HepG2 (cell line): ENCODE measurements around the gene MMP23B. TPM values are rescaled to one million over a fixed set of nuclear protein-coding genes. Genes with fewer than 3 reads are reported as not detected.
A peak's percentile ranks its signal among the peaks of the same experiment; 100 is the strongest.

ENCODE experiments used
- ATAC-seq: fragments of 200-7000 bp; cut with Tn5 transposase; 3 replicates; pipeline ENCODE4 v1.9.1; 2020; ENCODE audit warnings: mild to moderate bottlenecking, moderate library complexity
- BruUV-seq: library from RNA; stranded (reverse); fragments of 400-500 nt; replicated peaks from 2 replicates; lab custom pipeline; 2021; lab: Mats Ljungman, UMichigan
- CTCF ChIA-PET: fragments of 300-600 bp; formaldehyde crosslinking; extraction: SDS; loops from one replicate; lab custom pipeline; 2021; ENCODE audit warnings: low total read pairs, inconsistent platforms, low intra/inter-chr PET ratio; lab: Yijun Ruan, JAX
- POLR2A ChIA-PET: fragments of 350-600 bp; sonication (Branson Sonifier 250); formaldehyde crosslinking; loops from one replicate; lab custom pipeline; 2020; ENCODE audit warnings: antibody characterized with exemption, inconsistent platforms; lab: Yijun Ruan, JAX
- DNase-seq: peaks from one replicate; pipeline ENCODE4 v3.0.0-alpha.2; 2015; ENCODE audit warnings: low spot score
- FAIRE-seq: peaks from 3 replicates; lab custom pipeline; 2011; peaks lifted over from hg19 to GRCh38; lab: Jason Lieb, UNC
- H2AFZ ChIP-seq: one replicate; pipeline ENCODE4 v1.6.1; 2011; ENCODE audit warnings: low read length, inconsistent platforms
- H3K27ac ChIP-seq: fragments of 300-600 bp; 3 replicates; pipeline ENCODE4 v1.8.0; 2011; ENCODE audit warnings: mixed run types, mild to moderate bottlenecking, mixed read lengths, low read length, inconsistent platforms; ENCODE audit not compliant: insufficient read depth; ENCODE audit errors: extremely low read length
- H3K27me3 ChIP-seq, 2 experiments: fragments of 200-600 bp in 1 of 2; 2 replicates in 1 of 2; 3 replicates in 1 of 2; pipeline versions ENCODE4 v1.6.0 to v1.8.0; 2011; ENCODE audit warnings: low read length in 2 of 2, mild to moderate bottlenecking in 2 of 2, moderate library complexity in 2 of 2, inconsistent platforms in 1 of 2; ENCODE audit not compliant: insufficient read depth in 2 of 2, control insufficient read depth in 1 of 2
- H3K36me3 ChIP-seq, 2 experiments: fragments of 200-600 bp in 1 of 2; replicated peaks in 1 of 2; 2 replicates in 1 of 2; 3 replicates in 1 of 2; pipeline versions ENCODE4 v1.5.1 to v1.8.0; 2011; ENCODE audit warnings: low read length in 2 of 2, inconsistent platforms in 1 of 2; ENCODE audit not compliant: insufficient read depth in 2 of 2, control insufficient read depth in 1 of 2
- H3K4me1 ChIP-seq: 2 replicates; pipeline ENCODE4 v1.5.1; 2012; ENCODE audit warnings: low read length, inconsistent platforms; ENCODE audit not compliant: insufficient read depth
- H3K4me2 ChIP-seq: 2 replicates; pipeline ENCODE4 v1.6.0; 2011; ENCODE audit warnings: low read depth, low read length, inconsistent platforms
- H3K4me3 ChIP-seq, 3 experiments: fragments of 200-600 bp in 1 of 3; sonication (generic), shearing (Covaris generic) in 1 of 3; replicated peaks in 1 of 3; 2 replicates each; pipeline ENCODE4 v1.5.1; 2011 to 2016; ENCODE audit warnings: low read length in 3 of 3, inconsistent platforms in 2 of 3, low read depth in 2 of 3, mild to moderate bottlenecking in 2 of 3, control low read depth in 1 of 3, mixed read lengths in 1 of 3; ENCODE audit not compliant: insufficient read depth in 1 of 3
- H3K79me2 ChIP-seq: one replicate; pipeline ENCODE4 v1.6.1; 2011; ENCODE audit warnings: low read length, inconsistent platforms; ENCODE audit not compliant: insufficient read depth
- H3K9ac ChIP-seq: 2 replicates; pipeline ENCODE4 v1.6.0; 2011; ENCODE audit warnings: mild to moderate bottlenecking, low read depth, low read length, inconsistent platforms; ENCODE audit not compliant: insufficient read depth
- H3K9me3 ChIP-seq: 2 replicates; pipeline ENCODE4 v1.5.1; 2012; ENCODE audit warnings: mild to moderate bottlenecking, low read length
- H4K20me1 ChIP-seq: 2 replicates; pipeline ENCODE4 v1.6.0; 2011; ENCODE audit warnings: inconsistent platforms, mild to moderate bottlenecking, low read length, moderate library complexity; ENCODE audit not compliant: insufficient read depth
- FOXK1 ChIP-seq: sonication (generic); formaldehyde crosslinking; IDR thresholded peaks from 2 replicates; pipeline ENCODE4 v1.4.0; 2020; ENCODE audit warnings: low read depth, missing genetic modification reagents, borderline replicate concordance
- KLF11 ChIP-seq: IDR thresholded peaks from 2 replicates; pipeline ENCODE4 v1.6.1; 2016; ENCODE audit warnings: missing compliant biosample characterization
- MED1 ChIP-seq: sonication (generic); formaldehyde crosslinking; IDR thresholded peaks from 2 replicates; pipeline ENCODE4 v1.4.0; 2020; ENCODE audit warnings: missing genetic modification reagents
- NR0B2 ChIP-seq: sonication (generic); formaldehyde crosslinking; IDR thresholded peaks from 2 replicates; pipeline ENCODE4 v1.4.0; 2020; ENCODE audit warnings: mild to moderate bottlenecking, missing genetic modification reagents
- RCOR2 ChIP-seq: IDR thresholded peaks from 2 replicates; pipeline ENCODE4 v1.6.1; 2016; ENCODE audit warnings: missing biosample characterization, missing genetic modification reagents
- SOX5 ChIP-seq: IDR thresholded peaks from 2 replicates; pipeline ENCODE4 v1.6.1; 2016; ENCODE audit warnings: borderline replicate concordance
- TBX3 ChIP-seq: fragments of 450-650 bp; IDR thresholded peaks from 2 replicates; pipeline ENCODE4 v1.6.1; 2017; ENCODE audit warnings: antibody characterized with exemption, mild to moderate bottlenecking, inconsistent platforms, borderline replicate concordance
- TEAD3 ChIP-seq: optimal IDR thresholded peaks from 2 replicates; pipeline ENCODE3; 2016; ENCODE audit warnings: borderline replicate concordance
- XRCC5 ChIP-seq: fragments of 200-400 bp; formaldehyde crosslinking; optimal IDR thresholded peaks from 2 replicates; pipeline ENCODE3; 2017; ENCODE audit warnings: mild to moderate bottlenecking, low read length
- ZBTB3 ChIP-seq: sonication (generic); formaldehyde crosslinking; IDR thresholded peaks from 2 replicates; pipeline ENCODE4 v1.4.0; 2020; ENCODE audit warnings: low read depth, mild to moderate bottlenecking, moderate library complexity, missing genetic modification reagents, borderline replicate concordance
- ZNF691 ChIP-seq: sonication (generic); formaldehyde crosslinking; IDR thresholded peaks from 2 replicates; pipeline ENCODE4 v1.4.0; 2020; ENCODE audit warnings: missing genetic modification reagents, low read depth, mild to moderate bottlenecking, borderline replicate concordance
- WGBS: methylation state at CpG from one replicate; pipeline ENCODE4 v1.1.6; 2017; ENCODE audit warnings: low lambda C conversion rate; 5-methylcytosine and 5-hydroxymethylcytosine counted together
- in situ Hi-C: cut with HindIII; loops from 2 replicates; pipeline ENCODE4 v1.10.0; 2017; ENCODE audit warnings: low pct_unique_long_range_greater_than_20kb; ENCODE audit not compliant: extremely low pct_ligation_motif_present
- intact Hi-C: fragments of 100-400 bp; cut with micrococcal nuclease; formaldehyde crosslinking; loops from one replicate; pipeline ENCODE4 v1.10.0; 2022; ENCODE audit not compliant: unreplicated experiment
- polyA plus RNA-seq, 8 experiments: library from polyadenylated mRNA; depleted of rRNA in 3 of 8; stranded (reverse) in 7 of 8; unstranded in 1 of 8; fragments of >200 nt; fragmentation: Illumina TruSeq in 4 of 8; extraction: Trizol in 4 of 8; gene quantifications; 2 replicates each; pipeline versions ENCODE4 v1.2.1 to v1.2.3, GENCODE V29; 2011 to 2016; ENCODE audit warnings: low read depth in 4 of 8, missing spikeins in 1 of 8, mixed read lengths in 1 of 8; ENCODE audit not compliant: insufficient read depth in 1 of 8
- total RNA-seq, 5 experiments: library from RNA; depleted of rRNA; stranded (reverse); fragments of >200 nt; fragmentation: Illumina TruSeq; extraction: Trizol; gene quantifications; 2 replicates each; pipeline ENCODE4 v1.2.3, GENCODE V29; 2016; ENCODE audit warnings: low read depth in 1 of 5
- TF ChIP-seq, protein P1 (sequence below): sonication (generic); formaldehyde crosslinking; IDR thresholded peaks from 2 replicates; pipeline ENCODE4 v1.5.0; 2020; ENCODE audit warnings: mild to moderate bottlenecking, missing genetic modification reagents, moderate library complexity
- TF ChIP-seq, protein P2 (sequence below): sonication (generic); formaldehyde crosslinking; IDR thresholded peaks from 2 replicates; pipeline ENCODE4 v1.4.0; 2020; ENCODE audit warnings: missing genetic modification reagents, mild to moderate bottlenecking, borderline replicate concordance

Gene MMP23B
- total and polyA plus RNA-seq, 2 of the 13 experiments (the other 11 are each of a cell fraction or from before 2014, with no cell fraction given), result 0.61 to 0.75 TPM

DNA sequence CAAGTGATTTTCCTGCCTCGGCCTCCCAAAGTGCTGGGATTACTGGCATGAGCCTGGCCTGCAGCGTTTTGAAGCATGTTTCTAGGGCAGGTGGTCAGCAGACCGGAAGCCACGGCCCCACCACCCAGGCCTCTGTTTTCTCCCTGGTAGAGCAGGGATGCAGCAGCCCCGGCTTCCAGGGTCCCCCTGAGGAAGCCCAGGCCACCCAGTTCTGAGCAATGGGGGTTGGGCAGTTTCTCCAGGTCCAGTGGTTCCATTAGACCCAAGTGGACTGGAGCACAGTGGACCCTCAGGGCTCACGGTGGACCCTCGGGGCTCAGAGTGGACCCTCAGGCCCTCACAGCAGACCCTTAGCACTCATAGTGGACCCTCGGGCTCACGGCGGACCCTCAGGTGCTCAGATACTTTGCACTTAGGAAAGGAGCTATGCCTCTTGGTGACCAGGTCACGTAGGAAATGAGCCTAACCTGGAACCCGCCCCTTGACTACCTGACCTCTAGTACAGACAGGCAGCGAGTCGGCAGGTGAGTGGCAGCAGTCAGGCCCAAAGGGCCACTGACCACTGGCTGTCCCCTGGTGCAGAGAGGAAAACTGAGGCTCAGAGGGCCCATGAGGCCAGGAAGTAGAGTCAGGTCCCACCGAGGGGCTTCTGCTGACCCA, 27.5 kb upstream of the MMP23B start:
- no peak for TF ChIP-seq ZNF691
- no peak for TF ChIP-seq TEAD3
- TF ChIP-seq ZBTB3 (CRISPR knock-in tag), result no peak
- TF ChIP-seq RCOR2, result no peak
- TF ChIP-seq, protein P1, sequence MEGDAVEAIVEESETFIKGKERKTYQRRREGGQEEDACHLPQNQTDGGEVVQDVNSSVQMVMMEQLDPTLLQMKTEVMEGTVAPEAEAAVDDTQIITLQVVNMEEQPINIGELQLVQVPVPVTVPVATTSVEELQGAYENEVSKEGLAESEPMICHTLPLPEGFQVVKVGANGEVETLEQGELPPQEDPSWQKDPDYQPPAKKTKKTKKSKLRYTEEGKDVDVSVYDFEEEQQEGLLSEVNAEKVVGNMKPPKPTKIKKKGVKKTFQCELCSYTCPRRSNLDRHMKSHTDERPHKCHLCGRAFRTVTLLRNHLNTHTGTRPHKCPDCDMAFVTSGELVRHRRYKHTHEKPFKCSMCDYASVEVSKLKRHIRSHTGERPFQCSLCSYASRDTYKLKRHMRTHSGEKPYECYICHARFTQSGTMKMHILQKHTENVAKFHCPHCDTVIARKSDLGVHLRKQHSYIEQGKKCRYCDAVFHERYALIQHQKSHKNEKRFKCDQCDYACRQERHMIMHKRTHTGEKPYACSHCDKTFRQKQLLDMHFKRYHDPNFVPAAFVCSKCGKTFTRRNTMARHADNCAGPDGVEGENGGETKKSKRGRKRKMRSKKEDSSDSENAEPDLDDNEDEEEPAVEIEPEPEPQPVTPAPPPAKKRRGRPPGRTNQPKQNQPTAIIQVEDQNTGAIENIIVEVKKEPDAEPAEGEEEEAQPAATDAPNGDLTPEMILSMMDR (CRISPR knock-in tag), result no peak
- TF ChIP-seq SOX5 (CRISPR knock-in tag), result no peak
- TF ChIP-seq TBX3, result no peak
- no peak for TF ChIP-seq MED1 (CRISPR knock-in tag)
- TF ChIP-seq, protein P2, sequence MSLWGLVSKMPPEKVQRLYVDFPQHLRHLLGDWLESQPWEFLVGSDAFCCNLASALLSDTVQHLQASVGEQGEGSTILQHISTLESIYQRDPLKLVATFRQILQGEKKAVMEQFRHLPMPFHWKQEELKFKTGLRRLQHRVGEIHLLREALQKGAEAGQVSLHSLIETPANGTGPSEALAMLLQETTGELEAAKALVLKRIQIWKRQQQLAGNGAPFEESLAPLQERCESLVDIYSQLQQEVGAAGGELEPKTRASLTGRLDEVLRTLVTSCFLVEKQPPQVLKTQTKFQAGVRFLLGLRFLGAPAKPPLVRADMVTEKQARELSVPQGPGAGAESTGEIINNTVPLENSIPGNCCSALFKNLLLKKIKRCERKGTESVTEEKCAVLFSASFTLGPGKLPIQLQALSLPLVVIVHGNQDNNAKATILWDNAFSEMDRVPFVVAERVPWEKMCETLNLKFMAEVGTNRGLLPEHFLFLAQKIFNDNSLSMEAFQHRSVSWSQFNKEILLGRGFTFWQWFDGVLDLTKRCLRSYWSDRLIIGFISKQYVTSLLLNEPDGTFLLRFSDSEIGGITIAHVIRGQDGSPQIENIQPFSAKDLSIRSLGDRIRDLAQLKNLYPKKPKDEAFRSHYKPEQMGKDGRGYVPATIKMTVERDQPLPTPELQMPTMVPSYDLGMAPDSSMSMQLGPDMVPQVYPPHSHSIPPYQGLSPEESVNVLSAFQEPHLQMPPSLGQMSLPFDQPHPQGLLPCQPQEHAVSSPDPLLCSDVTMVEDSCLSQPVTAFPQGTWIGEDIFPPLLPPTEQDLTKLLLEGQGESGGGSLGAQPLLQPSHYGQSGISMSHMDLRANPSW (CRISPR knock-in tag), result no peak
- no peak for TF ChIP-seq NR0B2 (CRISPR knock-in tag)
- no peak for TF ChIP-seq XRCC5
- TF ChIP-seq KLF11, result no peak
- TF ChIP-seq FOXK1 (CRISPR knock-in tag), result no peak
- Histone ChIP-seq H3K4me3 (no peak overlapping the region), H3K4me2 (peak overlapping the region; percentile 8; the same call in 1 of the 2 replicates), H3K27me3 (peaks cover 1 to 9% of the 10 kb centered on the region in 2 experiments; a peak in 2 of 5 replicates), H3K27ac (no peak overlapping the region), H3K9ac (no peak overlapping the region), H3K79me2 (no peaks in the 10 kb centered on the region), H3K36me3 (no peaks in the 10 kb centered on the region), H3K9me3 (no peaks in the 10 kb centered on the region), H2AFZ (no peak overlapping the region), H3K4me1 (peaks cover 37% of the 10 kb centered on the region), H4K20me1 (no peaks in the 10 kb centered on the region)
- POLR2A ChIA-PET, result interaction anchor here (1.4 kb wide), 1 partner anchor 10 kb away, joined by 13 read pairs; the partner anchor contains the start of gene MIB2
- BruUV-seq, result no TSS peak
- ATAC-seq, result no peak
- FAIRE-seq, result no peak
- 25% methylated on average over 10 of the region's 15 CpGs for WGBS
- CTCF ChIA-PET, result no interaction called here
- no peak for DNase-seq
- in situ Hi-C loops (no loop called here), intact Hi-C loops (no loop called here)
